HEK293T (cell line): ENCODE measurements around the gene GNB1L.
"Not testable (repeated sequence)": the region's sequence is repeated elsewhere in the genome, so short reads cannot be mapped to it uniquely, and the experiment has no call there.

ENCODE experiments used
- CTCF ChIA-PET: fragments of 350-600 bp; formaldehyde crosslinking; extraction: SDS; loops from one replicate; lab custom pipeline; 2021; ENCODE audit warnings: antibody characterized with exemption, inconsistent platforms; lab: Yijun Ruan, JAX
- POLR2A ChIA-PET: fragments of 350-600 bp; formaldehyde crosslinking; extraction: SDS; loops from one replicate; lab custom pipeline; 2020; ENCODE audit warnings: antibody characterized with exemption, inconsistent platforms; lab: Yijun Ruan, JAX
- DNase-seq: peaks from one replicate; pipeline ENCODE4 v3.0.0; 2012; ENCODE audit warnings: mixed read lengths; ENCODE audit errors: extremely low spot score
- ARNT ChIP-seq: fragments of 450-650 bp; IDR thresholded peaks from 2 replicates; pipeline ENCODE4 v1.6.1; 2017; ENCODE audit warnings: mild to moderate bottlenecking
- BHLHE40 ChIP-seq: fragments of 450-650 bp; IDR thresholded peaks from 2 replicates; pipeline ENCODE4 v1.6.1; 2016; ENCODE audit warnings: mild to moderate bottlenecking, moderate library complexity, borderline replicate concordance
- CTBP1 ChIP-seq: fragments of 450-650 bp; IDR thresholded peaks from 2 replicates; pipeline ENCODE4 v1.6.1; 2016; ENCODE audit warnings: borderline replicate concordance
- ELF4 ChIP-seq: fragments of 450-650 bp; IDR thresholded peaks from 2 replicates; pipeline ENCODE4 v1.6.1; 2017; ENCODE audit warnings: antibody characterized with exemption
- FOXA1 ChIP-seq: fragments of 450-650 bp; IDR thresholded peaks from 2 replicates; pipeline ENCODE4 v1.6.1; 2016; ENCODE audit warnings: mild to moderate bottlenecking
- FOXK2 ChIP-seq: fragments of 450-650 bp; IDR thresholded peaks from 2 replicates; pipeline ENCODE4 v1.6.1; 2016; ENCODE audit warnings: mild to moderate bottlenecking
- FOXM1 ChIP-seq: fragments of 450-650 bp; IDR thresholded peaks from 2 replicates; pipeline ENCODE4 v1.6.1; 2017; ENCODE audit warnings: mild to moderate bottlenecking, borderline replicate concordance
- HDGF ChIP-seq: fragments of 450-650 bp; IDR thresholded peaks from 2 replicates; pipeline ENCODE4 v1.6.1; 2017; ENCODE audit warnings: antibody characterized with exemption, borderline replicate concordance
- L3MBTL2 ChIP-seq: fragments of 450-650 bp; conservative IDR thresholded peaks from 2 replicates; pipeline ENCODE4 v1.6.1; 2016; ENCODE audit warnings: mild to moderate bottlenecking
- LEF1 ChIP-seq: fragments of 450-650 bp; IDR thresholded peaks from 2 replicates; pipeline ENCODE4 v1.6.1; 2017; ENCODE audit warnings: mild to moderate bottlenecking, borderline replicate concordance
- NFRKB ChIP-seq: fragments of 450-650 bp; IDR thresholded peaks from 2 replicates; pipeline ENCODE4 v1.6.1; 2016; ENCODE audit warnings: mild to moderate bottlenecking, moderate library complexity
- PKNOX1 ChIP-seq: fragments of 450-650 bp; IDR thresholded peaks from 2 replicates; pipeline ENCODE4 v1.6.1; 2016
- SP1 ChIP-seq: fragments of 450-650 bp; IDR thresholded peaks from 2 replicates; pipeline ENCODE4 v1.6.1; 2017
- SUZ12 ChIP-seq: fragments of 450-650 bp; IDR thresholded peaks from 2 replicates; pipeline ENCODE4 v1.6.1; 2016; ENCODE audit warnings: mild to moderate bottlenecking
- TARDBP ChIP-seq: fragments of 450-650 bp; IDR thresholded peaks from 2 replicates; pipeline ENCODE4 v1.6.1; 2016
- ZNF384 ChIP-seq: fragments of 450-650 bp; IDR thresholded peaks from 2 replicates; pipeline ENCODE4 v1.6.1; 2016

Gene GNB1L

GRCh38 chr22:19834599-19834998 lies 20.1 kb downstream of the GNB1L start:
- ChIA-PET CTCF (interaction anchor here (0.8 kb wide), 1 partner anchor 76 kb away, joined by 4 read pairs; no protein-coding TSS in a partner anchor), POLR2A (no interaction called here)
- no peak for TF ChIP-seq TARDBP
- no peak for TF ChIP-seq FOXM1
- TF ChIP-seq SP1, result no peak
- TF ChIP-seq LEF1, result no peak
- TF ChIP-seq BHLHE40, result no peak
- no peak for TF ChIP-seq NFRKB
- no peak for TF ChIP-seq PKNOX1
- TF ChIP-seq ZNF384, result no peak
- no peak for TF ChIP-seq ARNT
- no peak for TF ChIP-seq FOXA1
- no peak for TF ChIP-seq ELF4
- no peak for TF ChIP-seq FOXK2
- no peak for TF ChIP-seq SUZ12
- TF ChIP-seq HDGF, result no peak
- no peak for TF ChIP-seq CTBP1
- no peak for TF ChIP-seq L3MBTL2
- DNase-seq, result no peak

GRCh38 chr22:19833327-19833726 lies 21.3 kb downstream of the GNB1L start:
- POLR2A ChIA-PET, result interaction anchor here (1.2 to 1.7 kb wide), 3 partner anchors 9 to 22 kb away, joined by 3 to 8 read pairs (median 4); partner anchors contain the start of genes GNB1L and RTL10

GRCh38 chr22:19832476-19833108 lies 22.1 kb downstream of the GNB1L start:
- DNase-seq, result no peak
- CTCF ChIA-PET, result no interaction called here
- no peak for TF ChIP-seq SP1
- no peak for TF ChIP-seq BHLHE40
- no peak for TF ChIP-seq SUZ12
- no peak for TF ChIP-seq ZNF384
- no peak for TF ChIP-seq TARDBP
- no peak for TF ChIP-seq CTBP1
- TF ChIP-seq FOXM1, result no peak
- no peak for TF ChIP-seq NFRKB
- no peak for TF ChIP-seq FOXK2
- TF ChIP-seq ELF4, result no peak
- no peak for TF ChIP-seq HDGF
- TF ChIP-seq PKNOX1, result no peak
- POLR2A ChIA-PET, result interaction anchor here (1.2 to 1.7 kb wide), 4 partner anchors 10 to 23 kb away, joined by 3 to 8 read pairs (median 4); partner anchors contain the start of genes GNB1L and RTL10

More at GRCh38 chr22:19833327-19833726, 21.3 kb downstream of the GNB1L start:
- DNase-seq, CTCF ChIA-PET: not testable (repeated sequence)

GRCh38 chr22:19831979-19832378 lies 22.7 kb downstream of the GNB1L start:
- POLR2A ChIA-PET, result interaction anchor here (1.2 to 1.7 kb wide), 3 partner anchors 21 to 24 kb away, joined by 3 to 8 read pairs (median 4); partner anchors contain the start of genes GNB1L and RTL10
- CTCF ChIA-PET, result interaction anchor here (0.7 kb wide), 1 partner anchor 115 kb away, joined by 6 read pairs; no protein-coding TSS in a partner anchor
- not testable (repeated sequence) for DNase-seq

- ChIA-PET CTCF (no interaction called here), POLR2A (no interaction called here)
- no peak for DNase-seq
- no peak for TF ChIP-seq BHLHE40
- no peak for TF ChIP-seq SP1
- TF ChIP-seq L3MBTL2, result no peak
- TF ChIP-seq SUZ12, result no peak
- TF ChIP-seq NFRKB, result no peak
- no peak for TF ChIP-seq ARNT
- TF ChIP-seq LEF1, result no peak
- no peak for TF ChIP-seq HDGF
- TF ChIP-seq FOXK2, result no peak
- TF ChIP-seq PKNOX1, result no peak
- TF ChIP-seq FOXA1, result no peak
- no peak for TF ChIP-seq TARDBP
Measured at GRCh38 chr22:19831016-19831415, 23.7 kb downstream of the GNB1L start.

GRCh38 chr22:19828035-19828401 lies 26.7 kb downstream of the GNB1L start:
- ChIA-PET CTCF (no interaction called here), POLR2A (no interaction called here)
- TF ChIP-seq ARNT (no peak), SP1 (no peak)
- DNase-seq, result no peak

GRCh38 chr22:19827341-19828034 lies 27.2 kb downstream of the GNB1L start:
- no peak for DNase-seq
- TF ChIP-seq FOXK2, result no peak
- no peak for TF ChIP-seq ZNF384
- TF ChIP-seq ARNT, result no peak
- TF ChIP-seq SUZ12, result no peak
- no peak for TF ChIP-seq NFRKB
- no peak for TF ChIP-seq LEF1
- no peak for TF ChIP-seq FOXA1
- TF ChIP-seq ELF4, result no peak
- TF ChIP-seq FOXM1, result no peak
- TF ChIP-seq PKNOX1, result no peak
- TF ChIP-seq HDGF, result no peak
- TF ChIP-seq L3MBTL2, result no peak
- TF ChIP-seq SP1, result no peak
- no peak for TF ChIP-seq CTBP1
- TF ChIP-seq BHLHE40, result no peak
- no peak for TF ChIP-seq TARDBP
- CTCF ChIA-PET, result no interaction called here
- POLR2A ChIA-PET, result no interaction called here
